ENCODE measurements around the gene CYCS. TPM values are rescaled to one million over a fixed set of nuclear protein-coding genes. Genes with fewer than 3 reads are reported as not detected.

The CYCS gene
- 100 to 1,000 TPM; 111 to 174 (median 151) TPM for polyA plus RNA-seq (ENCODE audit: insufficient read length in 10 of 10)
- long read RNA-seq, donor 1, full-length matches to known transcripts: 89 of 98 reads
- long read RNA-seq, donor 1, partial matches to known transcripts: 9 of 98 reads
- long read RNA-seq, donor 1, other reads (novel, unspliced or antisense): 0 of 98 reads
- long read RNA-seq, donor 2, full-length matches to known transcripts: 63 of 73 reads
- long read RNA-seq, donor 2, partial matches to known transcripts: 10 of 73 reads
- long read RNA-seq, donor 2, other reads (novel, unspliced or antisense): 0 of 73 reads
- long read RNA-seq, donor 3: 0 reads
- long read RNA-seq, donor 4, full-length matches to known transcripts: 46 of 46 reads
- long read RNA-seq, donor 4, partial matches to known transcripts: 0 of 46 reads
- long read RNA-seq, donor 4, other reads (novel, unspliced or antisense): 0 of 46 reads
- long read RNA-seq, donor 5, full-length matches to known transcripts: 75 of 93 reads
- long read RNA-seq, donor 5, partial matches to known transcripts: 18 of 93 reads
- long read RNA-seq, donor 5, other reads (novel, unspliced or antisense): 0 of 93 reads
- long read RNA-seq, donor 6, full-length matches to known transcripts: 90 of 106 reads
- long read RNA-seq, donor 6, partial matches to known transcripts: 16 of 106 reads
- long read RNA-seq, donor 6, other reads (novel, unspliced or antisense): 0 of 106 reads
- long read RNA-seq, donor 7, full-length matches to known transcripts: 50 of 50 reads
- long read RNA-seq, donor 7, partial matches to known transcripts: 0 of 50 reads
- long read RNA-seq, donor 7, other reads (novel, unspliced or antisense): 0 of 50 reads
- long read RNA-seq, donor 8, full-length matches to known transcripts: 61 of 76 reads
- long read RNA-seq, donor 8, partial matches to known transcripts: 15 of 76 reads
- long read RNA-seq, donor 8, other reads (novel, unspliced or antisense): 0 of 76 reads
- long read RNA-seq, donor 9, full-length matches to known transcripts: 8 of 8 reads
- long read RNA-seq, donor 9, partial matches to known transcripts: 0 of 8 reads
- long read RNA-seq, donor 9, other reads (novel, unspliced or antisense): 0 of 8 reads

DNA sequence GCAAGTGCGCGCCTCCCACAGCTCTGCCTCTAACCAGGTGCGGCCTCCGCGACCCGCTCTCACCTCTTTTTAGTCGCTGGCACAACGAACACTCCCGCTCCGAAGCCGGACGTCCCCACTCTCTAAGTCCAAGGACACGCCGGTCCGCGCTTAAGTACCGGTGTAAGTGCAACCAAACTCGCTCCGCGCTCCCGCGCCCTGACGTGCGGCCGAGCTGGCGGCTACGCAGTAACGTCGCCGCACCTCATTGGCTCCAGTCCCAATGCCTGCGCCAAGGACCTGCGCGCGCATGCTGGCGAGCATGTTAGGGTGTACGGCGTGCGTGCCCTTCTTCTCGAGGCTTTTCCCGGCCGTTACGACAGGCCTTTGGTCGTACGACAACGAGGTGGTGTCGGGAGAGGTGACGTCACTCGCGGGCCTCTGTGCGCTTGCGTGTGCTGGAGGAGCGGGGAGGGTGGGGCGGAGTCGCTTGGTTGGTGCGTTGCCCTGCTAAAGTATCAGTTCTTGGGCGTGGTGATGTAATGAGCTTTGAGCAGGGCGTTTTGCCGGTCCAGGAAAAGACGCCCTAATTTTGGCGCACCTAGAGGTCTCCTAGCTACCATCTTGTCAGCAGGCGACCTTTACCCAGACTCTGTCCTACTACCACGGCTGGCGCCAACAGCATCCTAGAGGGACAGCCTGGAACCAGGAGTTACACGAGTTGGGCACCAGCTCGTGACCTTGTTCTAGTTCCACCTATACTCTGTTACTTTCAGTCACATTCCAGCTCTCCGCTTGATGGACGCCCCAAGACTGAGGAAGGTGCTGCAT, at the start of gene CYCS:
TSS of gene CYCS (minus strand) at position 124 of the 810 bp plus-strand sequence. CDS start 1,141 bp downstream, outside the sequence.
- peak; percentile 100 for DNase-seq

DNA sequence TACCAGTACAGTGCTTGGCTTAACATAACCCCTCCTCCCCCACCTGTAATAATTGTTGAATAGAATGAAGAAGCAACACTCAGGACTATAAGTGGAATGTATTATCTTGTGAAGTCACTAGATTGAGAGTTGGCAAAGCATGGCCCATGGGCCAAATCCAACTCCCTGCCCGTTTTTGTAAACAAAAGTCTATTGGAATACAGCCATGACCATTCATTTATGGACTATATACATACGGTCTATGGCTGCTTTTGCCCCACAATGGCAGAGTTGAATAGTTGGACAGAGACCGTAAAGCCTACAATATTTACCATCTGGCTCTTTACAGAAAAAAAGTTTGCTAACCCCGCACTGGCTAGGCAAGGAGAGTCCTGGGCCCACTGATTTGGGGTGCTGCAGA, 48.1 kb upstream of the CYCS start:
- DNase-seq: no peak

DNA sequence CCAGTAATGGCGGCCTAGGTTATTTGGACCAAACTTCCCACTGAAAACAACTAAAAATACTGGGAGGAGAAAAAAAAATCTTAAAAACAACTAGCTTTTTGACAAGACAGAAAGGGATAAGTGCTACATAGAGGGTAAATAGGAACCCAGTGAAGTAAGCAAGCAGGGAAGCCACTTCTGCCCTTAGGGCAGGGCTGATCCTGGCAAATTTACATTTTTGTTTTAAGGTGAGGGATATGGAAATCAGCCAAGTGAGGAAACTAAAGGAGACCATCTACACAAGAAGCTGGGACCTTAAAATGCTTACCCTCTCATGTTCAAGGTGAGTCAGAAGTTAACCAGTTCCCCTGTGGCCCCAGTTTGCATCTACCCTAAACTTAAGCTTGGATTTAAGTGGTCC, 46.5 kb upstream of the CYCS start:
- DNase-seq: no peak

DNA sequence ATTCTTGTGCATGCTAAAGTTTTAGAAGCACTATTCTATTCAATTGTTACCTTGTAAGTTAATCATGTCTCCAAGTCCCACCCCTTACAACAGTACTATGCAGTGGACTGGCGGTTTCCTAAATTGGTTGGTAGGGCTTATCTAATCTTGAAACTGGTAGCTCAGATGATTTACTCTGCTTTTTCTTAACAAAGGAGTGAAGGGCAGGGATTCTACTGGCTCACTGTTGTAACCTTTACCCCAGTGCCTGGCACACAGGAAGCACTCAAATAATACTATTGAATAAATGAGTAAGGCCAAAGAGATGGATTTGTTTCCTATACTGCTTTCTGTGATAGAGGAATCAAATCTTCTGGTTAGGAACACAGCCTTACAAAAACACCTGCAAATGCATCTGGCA, 46.0 kb upstream of the CYCS start:
- no peak for DNase-seq

DNA sequence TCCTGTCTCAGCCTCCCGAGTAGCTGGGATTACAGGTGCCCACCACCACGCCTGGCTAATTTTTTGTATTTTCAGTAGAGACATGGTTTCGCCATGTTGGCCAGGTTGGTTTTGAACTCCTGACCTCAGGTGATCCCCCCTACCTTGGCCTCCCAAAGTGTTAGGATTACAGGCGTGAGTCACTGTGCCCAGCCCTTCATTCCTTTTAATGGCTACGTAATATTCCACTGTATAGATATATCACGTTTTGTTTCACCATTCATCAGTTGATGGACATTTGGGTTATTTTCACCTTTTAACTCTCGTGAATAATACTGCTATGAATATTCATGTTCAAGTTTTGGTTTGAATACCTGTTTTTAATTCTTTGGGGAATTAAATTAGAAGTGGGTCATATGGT, 44.6 kb upstream of the CYCS start:
- no peak for DNase-seq

DNA sequence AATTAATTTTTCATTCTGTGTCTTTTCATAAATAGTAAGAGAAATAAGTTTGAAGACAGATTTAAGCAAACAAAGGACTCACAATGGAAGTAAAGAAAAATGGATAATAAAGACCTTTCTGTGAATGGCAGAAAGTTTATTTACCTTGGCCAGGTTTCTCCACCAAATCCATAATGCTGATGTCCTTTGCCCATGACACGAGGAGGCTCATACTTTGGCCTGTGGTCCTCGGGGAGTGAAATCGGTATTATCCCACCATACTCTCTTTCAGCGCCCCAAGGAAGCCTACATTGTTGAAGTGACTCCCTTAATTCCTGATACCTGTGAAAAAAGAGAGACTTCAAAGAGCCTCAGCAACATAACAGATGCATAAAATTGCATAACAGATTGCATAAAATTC, 43.1 kb upstream of the CYCS start:
- DNase-seq: no peak

DNA sequence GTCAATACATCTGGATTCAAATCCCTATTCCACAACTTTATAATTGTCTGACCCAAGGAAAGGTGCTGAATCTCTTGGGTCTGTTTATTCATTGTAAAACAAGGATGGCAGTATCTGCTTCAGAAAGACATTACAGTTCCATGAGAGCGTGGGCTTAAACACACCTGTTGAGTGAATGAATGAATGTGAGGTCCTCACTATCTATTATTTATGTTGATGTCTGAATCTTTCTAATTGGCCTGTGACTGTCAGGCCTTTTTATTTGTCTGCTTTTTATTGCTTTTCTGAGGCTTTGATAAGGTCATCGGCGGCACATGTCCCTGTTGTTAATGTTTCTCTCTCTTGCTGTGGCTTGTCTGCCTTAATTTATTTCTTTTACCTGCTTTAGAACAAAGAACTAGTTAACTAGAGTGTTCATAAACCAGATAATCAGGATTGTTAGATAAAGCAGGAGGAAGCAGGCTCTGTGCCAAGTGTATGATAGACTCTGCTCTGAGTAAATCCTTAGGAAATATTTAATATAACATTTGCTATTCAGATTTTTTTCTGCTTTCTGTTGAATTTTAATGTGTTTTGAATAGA, 42.3 kb upstream of the CYCS start:
- no peak for DNase-seq

DNA sequence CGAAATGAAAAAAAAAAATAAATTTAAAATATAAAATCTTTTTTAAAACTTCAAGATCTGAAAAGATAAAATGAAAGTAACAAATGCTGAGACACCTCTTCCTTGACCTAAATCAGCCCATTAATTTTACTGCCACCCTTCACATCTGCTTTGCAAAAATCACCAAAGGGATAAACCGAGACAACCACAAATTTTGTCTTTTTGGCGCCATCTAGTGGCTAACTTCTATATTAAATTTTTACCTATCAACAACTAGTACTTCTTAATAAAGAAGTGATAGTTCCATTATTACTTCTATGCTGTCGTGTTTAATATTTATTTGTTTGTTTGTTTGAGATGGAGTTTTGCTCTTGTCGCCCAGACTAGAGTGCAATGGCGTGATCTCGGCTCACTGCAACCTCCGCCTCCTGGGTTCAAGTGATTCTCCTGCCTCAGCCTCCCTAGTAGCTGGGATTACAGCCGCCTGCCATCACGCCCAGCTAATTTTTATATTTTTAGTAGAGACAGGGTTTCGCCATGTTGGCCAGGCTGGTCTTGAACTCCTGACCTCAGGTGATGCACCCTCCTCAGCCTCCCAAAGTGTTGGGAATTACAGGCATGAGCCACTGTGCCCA, 35.0 kb upstream of the CYCS start:
- DNase-seq: peak; percentile 39 to 55 (median 40)

DNA sequence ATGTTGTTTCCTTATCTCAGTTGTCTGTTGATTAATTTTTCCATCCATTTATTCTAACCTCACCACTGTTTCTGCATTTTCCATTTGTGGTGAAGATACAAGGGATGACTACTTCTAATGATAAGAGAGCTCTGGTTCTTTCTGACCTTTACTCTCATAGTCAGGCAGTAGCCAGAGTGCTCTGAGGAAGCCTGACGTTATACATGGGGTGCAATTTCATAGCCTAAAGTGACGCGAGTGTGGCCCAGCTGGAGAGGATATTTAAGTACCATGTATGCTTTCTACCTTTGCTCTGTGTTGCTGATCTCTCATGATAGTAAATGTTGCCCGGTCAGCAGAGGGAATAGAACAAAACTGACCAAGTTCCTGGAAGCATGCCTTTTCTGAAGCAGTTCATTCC, 33.9 kb upstream of the CYCS start:
- no peak for DNase-seq

DNA sequence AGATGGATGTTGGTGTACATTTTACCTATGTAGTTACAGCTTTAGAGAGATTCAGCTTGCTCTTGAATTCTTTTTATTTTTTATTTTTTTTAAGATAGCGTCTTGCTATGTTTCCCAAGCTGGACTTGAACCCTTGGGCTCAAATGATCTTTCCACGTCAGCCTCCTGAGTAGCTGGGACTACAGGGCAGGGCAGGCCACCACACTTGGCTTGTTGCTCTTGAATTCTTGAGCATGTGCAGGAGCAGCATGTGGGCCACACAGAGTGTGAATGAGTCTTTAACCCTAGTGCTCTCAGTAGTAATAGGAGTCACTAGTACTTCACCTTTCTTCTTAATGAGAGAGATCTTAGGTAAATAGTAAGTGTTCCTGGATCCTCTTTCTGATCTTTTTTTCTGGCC, 26.7 kb upstream of the CYCS start:
- DNase-seq: no peak

DNA sequence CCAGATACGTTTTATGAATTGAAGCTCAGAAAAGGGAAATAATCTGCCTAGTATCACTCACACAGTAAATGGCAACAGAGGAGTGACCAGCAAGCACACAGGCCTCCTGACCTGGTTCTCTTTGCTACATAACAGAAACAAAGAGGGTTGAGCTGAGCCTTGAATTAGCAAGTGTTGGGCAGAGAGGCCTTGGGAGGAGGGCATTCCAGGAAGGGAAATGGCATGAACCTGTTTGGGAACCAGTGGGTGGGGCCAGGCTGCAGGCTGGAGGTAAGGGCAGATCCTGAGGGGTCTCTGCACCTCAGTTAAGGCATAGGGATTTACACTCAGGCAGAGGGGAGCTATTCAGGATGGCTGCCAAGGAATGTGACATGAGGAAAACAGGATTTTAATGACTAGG, 24.8 kb upstream of the CYCS start:
- DNase-seq: no peak

DNA sequence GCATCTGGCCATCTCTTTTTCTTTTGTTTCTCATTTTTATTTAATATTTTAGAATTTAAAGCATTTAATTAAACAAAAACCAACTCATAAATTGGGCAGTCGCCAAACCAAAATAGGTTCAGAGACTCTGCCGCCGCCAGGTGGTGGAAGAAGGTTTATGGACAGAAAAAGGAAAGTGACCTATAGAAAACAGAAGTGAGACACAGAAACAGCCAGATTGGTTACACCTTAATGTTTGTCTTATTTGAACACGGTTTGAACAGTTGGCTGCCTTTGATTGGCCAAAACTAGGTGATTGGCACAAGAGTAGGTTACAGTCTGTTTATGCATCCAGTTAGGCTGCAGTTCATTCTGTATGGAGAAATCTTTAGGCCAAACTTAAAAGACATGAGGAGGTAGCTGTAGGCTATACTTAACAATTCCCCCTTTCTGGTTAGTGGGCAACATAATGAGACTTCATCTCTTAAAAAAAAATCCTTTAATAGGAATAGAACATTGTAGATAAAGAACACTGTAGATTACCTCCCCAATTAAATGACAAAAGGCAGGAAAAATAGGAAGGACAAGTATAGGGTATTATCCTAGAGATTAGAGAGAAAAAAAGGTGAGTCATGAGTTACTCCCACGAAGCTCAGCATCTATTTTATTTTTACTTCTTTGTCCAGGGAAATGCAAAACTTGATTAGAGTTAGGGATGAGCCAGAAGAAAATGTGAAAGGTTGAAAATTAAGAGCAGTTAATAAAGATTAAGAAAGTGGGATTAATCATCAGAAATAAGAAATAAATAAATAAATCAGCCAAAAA, 23.9 kb upstream of the CYCS start:
- no peak for DNase-seq

DNA sequence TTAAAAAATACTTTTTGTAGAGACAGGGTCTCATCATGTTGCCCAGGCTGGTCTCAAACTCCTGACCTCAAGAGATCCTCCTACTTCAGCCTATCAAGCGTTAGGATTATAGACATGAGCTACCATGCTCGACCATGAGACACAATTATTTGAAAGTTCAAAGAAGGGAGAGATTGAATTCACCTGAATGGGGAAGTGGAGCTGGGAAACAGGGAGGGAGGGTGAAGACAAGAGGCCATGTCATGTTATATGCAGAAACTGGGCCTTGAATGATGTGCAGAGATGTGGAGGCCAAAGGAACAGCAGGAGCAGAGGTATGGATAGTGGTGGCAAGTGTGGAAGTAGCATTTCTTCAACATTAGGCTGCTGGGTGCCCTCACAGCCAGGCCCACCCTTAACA, 18.7 kb upstream of the CYCS start:
- no peak for DNase-seq

DNA sequence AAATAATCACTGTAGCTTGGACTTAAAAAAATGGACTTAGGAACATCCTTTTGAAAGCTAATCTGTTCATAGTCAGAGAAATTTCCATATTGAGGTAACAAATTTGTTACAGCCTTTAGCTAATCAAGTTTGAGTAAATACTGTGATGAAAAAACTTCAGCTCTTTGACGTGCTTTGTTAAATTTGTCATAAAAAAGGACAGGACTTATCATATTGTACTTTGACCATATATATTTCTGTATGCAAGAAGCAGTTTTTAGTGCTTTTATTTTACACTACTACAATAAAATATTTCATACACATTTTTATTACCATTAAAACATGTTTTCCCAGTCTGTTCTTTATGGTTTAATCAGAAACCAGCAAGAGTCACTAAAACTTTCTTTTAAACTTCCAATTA, 14.5 kb upstream of the CYCS start:
- DNase-seq: no peak

DNA sequence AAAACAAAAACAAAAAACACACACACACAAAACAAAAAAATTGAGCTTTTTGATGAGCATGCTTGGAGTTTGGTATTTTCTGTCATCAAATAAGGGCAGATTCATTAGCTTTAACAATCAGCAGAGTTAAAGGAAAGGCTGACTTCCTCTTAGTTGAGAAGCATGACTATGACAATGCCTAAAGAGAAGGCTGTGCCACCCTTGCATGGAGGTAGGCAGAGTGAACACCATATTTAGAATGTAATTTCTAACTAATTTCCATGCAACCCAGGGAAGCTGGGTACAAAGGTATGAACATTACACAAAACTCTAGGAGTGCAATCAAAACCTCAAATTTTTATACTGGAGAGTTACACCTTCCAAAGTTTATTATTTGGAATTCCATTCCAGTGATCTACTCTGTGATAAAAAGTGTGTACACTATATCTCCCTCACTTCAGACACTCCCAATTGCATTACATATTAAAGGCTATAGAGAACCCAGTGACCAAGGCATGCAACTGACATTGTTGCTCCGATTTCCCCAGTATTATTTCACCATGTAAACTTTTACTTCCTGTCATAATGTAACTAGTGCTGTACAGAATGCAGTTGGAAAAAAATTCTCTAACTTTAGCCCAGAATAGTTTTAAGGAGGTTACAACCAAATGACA, 9.4 kb upstream of the CYCS start:
- DNase-seq: no peak

DNA sequence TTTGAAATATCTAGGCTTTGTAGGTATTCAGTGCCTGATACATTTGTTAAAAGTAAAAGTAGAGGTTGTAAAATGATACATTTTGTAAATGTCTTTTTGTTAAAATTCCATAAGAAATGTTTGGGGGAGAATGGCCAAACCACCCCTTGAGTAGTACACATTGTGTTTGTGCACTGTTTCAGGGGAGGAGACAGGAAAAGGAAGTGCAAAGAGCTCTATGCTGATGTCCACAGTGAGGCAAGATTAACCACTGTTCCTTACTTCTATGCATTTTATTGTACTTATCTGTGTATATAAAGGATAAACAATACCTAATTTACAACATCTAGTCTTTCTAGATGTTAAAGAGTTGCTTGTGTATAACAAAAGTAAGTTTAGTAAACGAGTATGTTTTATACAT, 7.4 kb upstream of the CYCS start:
- DNase-seq: no peak

DNA sequence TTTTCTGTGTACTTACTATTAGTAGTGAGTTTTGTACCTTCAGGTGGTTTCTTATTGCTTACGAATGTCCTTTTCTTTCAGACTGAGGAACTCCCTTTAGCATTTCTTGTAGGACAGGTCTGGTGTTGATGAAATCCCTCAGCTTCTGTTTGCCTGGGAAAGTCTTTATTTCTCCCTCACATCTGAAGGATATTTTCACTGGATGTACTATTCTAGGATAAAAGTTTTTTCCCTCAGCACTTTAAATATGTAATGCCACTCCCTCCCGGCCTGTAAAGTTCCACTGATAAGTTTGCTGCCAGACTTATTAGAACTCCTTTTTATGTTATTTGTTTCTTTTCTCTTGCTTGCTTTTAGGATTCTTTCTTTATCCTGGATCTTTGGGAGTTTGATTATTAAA, 1.7 kb upstream of the CYCS start:
- no peak for DNase-seq

DNA sequence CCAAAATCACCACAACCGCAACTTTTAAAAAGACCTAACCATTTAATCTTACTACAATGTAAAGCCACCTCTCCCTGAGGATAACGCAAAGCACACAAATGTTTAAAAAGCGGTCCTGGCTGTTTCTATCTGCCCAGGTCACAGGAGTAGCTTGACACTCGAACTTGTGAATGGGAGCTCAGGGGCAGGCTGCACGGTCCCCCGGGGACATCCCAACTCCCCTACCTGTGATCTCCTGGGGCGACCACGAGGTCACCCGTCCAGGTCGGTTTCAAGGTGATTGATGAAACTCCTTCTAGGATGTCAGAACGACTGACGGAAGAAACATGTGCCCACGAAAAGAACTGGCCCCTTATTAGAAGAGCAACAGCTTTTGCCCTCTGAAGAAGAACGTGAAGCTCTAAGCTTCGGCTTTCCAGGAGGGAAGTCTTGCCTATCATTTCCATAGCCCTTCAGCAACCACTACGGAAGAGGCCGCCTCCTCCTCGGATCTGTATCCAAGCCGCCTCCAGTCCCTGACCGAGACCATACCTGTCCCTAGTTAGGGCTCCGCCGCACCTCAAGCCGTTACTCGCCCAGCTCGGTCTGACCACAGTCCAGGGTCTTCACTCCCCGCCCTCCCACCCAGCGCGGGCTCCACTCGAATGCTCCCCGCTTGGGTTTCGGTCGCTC, 459 bp downstream of the CYCS start:
- DNase-seq: peak in 2 of 3 donors; percentile 6 to 11

DNA sequence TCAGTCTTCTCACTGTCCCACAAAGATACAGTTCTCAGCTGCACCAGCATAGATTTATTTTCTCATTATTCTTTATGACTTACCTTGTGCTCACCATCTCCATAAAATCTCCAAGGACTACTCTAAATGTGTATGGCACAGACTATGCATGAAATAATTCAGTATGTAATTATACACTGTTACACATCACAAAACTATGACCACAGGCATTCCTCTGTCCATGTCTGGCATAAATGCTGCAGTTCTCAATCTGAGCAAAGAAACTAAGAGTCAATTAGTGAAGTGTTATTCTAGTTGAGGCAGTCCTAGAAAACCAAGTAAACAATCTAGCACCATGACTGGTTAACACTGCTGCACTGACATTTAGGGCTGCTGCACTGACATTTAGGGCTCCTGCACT, 2.7 kb downstream of the CYCS start:
- DNase-seq: peak in 1 of 3 donors; percentile 32
